Measurements from ENCODE around the gene RIT2.

- TF ChIP-seq FOXM1 (IDR thresholded peaks at IDR 0.05; ENCODE audit: borderline replicate concordance, low read depth), result no peak
- no peak for TF ChIP-seq MAX (IDR thresholded peaks at IDR 0.05)
- no peak for TF ChIP-seq RAD21 (IDR thresholded peaks at IDR 0.05; ENCODE audit: low read depth)
- TF ChIP-seq EP300 (IDR thresholded peaks at IDR 0.05; ENCODE audit: borderline replicate concordance), result no peak
These were observed 23.9 kb upstream of the RIT2 start for GRCh38 chr18:43139288-43139946.
